Activated CD4-positive, CD25-positive, alpha-beta regulatory T cell treated with anti-CD3 and anti-CD28 coated beads, Interleukin-2, amount 50 U/mL, for 72 hours (primary cell): Measurements from ENCODE around the gene EFCAB3.
"Not testable (repeated sequence)": the region's sequence is repeated elsewhere in the genome, so short reads cannot be mapped to it uniquely, and the experiment has no call there.

Experiments used
- DNase-seq: peaks from one replicate; pipeline ENCODE4 v3.0.0; 2021

Gene EFCAB3

GRCh38 chr17:62380253-62380652 is at the start of gene EFCAB3:
EFCAB3 (plus strand) TSS chr17:62380553; CDS start chr17:62382980, 2,427 bp downstream.
- DNase-seq, result no peak

- no peak for DNase-seq
These were observed 43.8 kb upstream of the EFCAB3 start for GRCh38 chr17:62336527-62336926.

- no peak for DNase-seq
These were observed 36.5 kb upstream of the EFCAB3 start for GRCh38 chr17:62343764-62344270.

- no peak for DNase-seq
These were observed 29.2 kb upstream of the EFCAB3 start for GRCh38 chr17:62351176-62351575.

GRCh38 chr17:62366191-62366590 is 14.2 kb upstream of the EFCAB3 start:
- no peak for DNase-seq

- no peak for DNase-seq
These were observed 1.2 kb downstream of the EFCAB3 start for GRCh38 chr17:62381561-62381960.

GRCh38 chr17:62388856-62389255 is 8.5 kb downstream of the EFCAB3 start:
- no peak for DNase-seq

GRCh38 chr17:62392908-62393307 is 12.6 kb downstream of the EFCAB3 start:
- no peak for DNase-seq

- no peak for DNase-seq
These were observed 18.5 kb downstream of the EFCAB3 start for GRCh38 chr17:62398891-62399290.

GRCh38 chr17:62405451-62405850 is 25.1 kb downstream of the EFCAB3 start:
- DNase-seq, result no peak

GRCh38 chr17:62413090-62413489 is 32.7 kb downstream of the EFCAB3 start:
- not testable (repeated sequence) for DNase-seq

- peak; percentile 80 for DNase-seq
These were observed 43.5 kb downstream of the EFCAB3 start, which contains the start of gene METTL2A for GRCh38 chr17:62423647-62424461. METTL2A (plus strand) TSS chr17:62423897; CDS start chr17:62423903, 6 bp downstream.

- DNase-seq, result not testable (repeated sequence)
These were observed 45.9 kb downstream of the EFCAB3 start for GRCh38 chr17:62426214-62426613.

GRCh38 chr17:62435251-62435650 is 54.9 kb downstream of the EFCAB3 start:
- DNase-seq, result not testable (repeated sequence)

- DNase-seq, result not testable (repeated sequence)
These were observed 60.8 kb downstream of the EFCAB3 start for GRCh38 chr17:62441181-62441580.

GRCh38 chr17:62444063-62444462 is 63.7 kb downstream of the EFCAB3 start:
- no peak for DNase-seq

- DNase-seq, result not testable (repeated sequence)
These were observed 65.4 kb downstream of the EFCAB3 start for GRCh38 chr17:62445791-62446190.

- DNase-seq, result not testable (repeated sequence)
These were observed 71.8 kb downstream of the EFCAB3 start for GRCh38 chr17:62452195-62452594.

- DNase-seq, result not testable (repeated sequence)
These were observed 72.7 kb downstream of the EFCAB3 start for GRCh38 chr17:62453041-62453440.

GRCh38 chr17:62453656-62454055 is 73.3 kb downstream of the EFCAB3 start:
- not testable (repeated sequence) for DNase-seq

- DNase-seq, result not testable (repeated sequence)
These were observed 73.8 kb downstream of the EFCAB3 start for GRCh38 chr17:62454111-62454510.

GRCh38 chr17:62456016-62456415 is 75.7 kb downstream of the EFCAB3 start:
- no peak for DNase-seq

- not testable (repeated sequence) for DNase-seq
These were observed 78.1 kb downstream of the EFCAB3 start for GRCh38 chr17:62458483-62458882.

GRCh38 chr17:62464422-62464821 is 84.1 kb downstream of the EFCAB3 start:
- not testable (repeated sequence) for DNase-seq
